Measurements from ENCODE around the gene SDK1. TPM values are rescaled to one million over a fixed set of nuclear protein-coding genes. Genes with fewer than 3 reads are reported as not detected.

SDK1 gene
- total and polyA plus RNA-seq, 2 donors (not counting 3 experiments of a cell fraction or from before 2014, with no cell fraction given): 1.6 to 3.9 TPM

- dilution Hi-C loops (cut with MboI; ENCODE audit: extremely low pct_ligation_motif_present, low sequenced_read_pairs) (no loop called here), intact Hi-C loops (cut with micrococcal nuclease) (no loop called here)
- no peak overlapping the region for H3K4me2 ChIP-seq (ENCODE audit: insufficient read depth, low read length)
- ChIA-PET CTCF (interaction anchor here (1.5 kb wide), 1 partner anchor 26 kb away, joined by 3 read pairs; no protein-coding TSS in a partner anchor), POLR2A (no interaction called here)
- no peaks in the 10 kb centered on the region for H3K9me3 ChIP-seq (replicated peaks; ENCODE audit: control insufficient read depth, insufficient read depth, low read length)
- no peaks in the 10 kb centered on the region for H3K9me1 ChIP-seq (replicated peaks; ENCODE audit: control insufficient read depth, extremely low read depth, insufficient read depth, low read length)
- no peak overlapping the region for H3K9ac ChIP-seq (replicated peaks; ENCODE audit: extremely low read depth, insufficient read depth, low read length)
- H3K36me3 ChIP-seq (ENCODE audit: control insufficient read depth in 2 of 2, extremely low read depth in 1 of 2, insufficient read depth in 2 of 2, low read length in 2 of 2): no peaks in the 10 kb centered on the region
- FAIRE-seq (no peak), DNase-seq (ENCODE audit: low read depth, low spot score) (no peak)
- no peak overlapping the region for H3K27ac ChIP-seq (ENCODE audit: insufficient read depth, low read depth, low read length)
- no TSS peak for BruUV-seq (replicated peaks)
- H4K20me1 ChIP-seq (replicated peaks; ENCODE audit: control insufficient read depth, extremely low read depth, insufficient read depth, low read length): no peaks in the 10 kb centered on the region
- TF ChIP-seq, protein P1, sequence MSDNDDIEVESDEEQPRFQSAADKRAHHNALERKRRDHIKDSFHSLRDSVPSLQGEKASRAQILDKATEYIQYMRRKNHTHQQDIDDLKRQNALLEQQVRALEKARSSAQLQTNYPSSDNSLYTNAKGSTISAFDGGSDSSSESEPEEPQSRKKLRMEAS (IDR thresholded peaks at IDR 0.05; ENCODE audit: insufficient read depth, insufficient read length): no peak
- TF ChIP-seq GATA2 (IDR thresholded peaks at IDR 0.05; ENCODE audit: insufficient read depth, insufficient read length, low read depth, low read length): no peak
- no peak for TF ChIP-seq POLR2AphosphoS5 (IDR thresholded peaks at IDR 0.05; ENCODE audit: insufficient read depth, low read depth, low read length)
- no peak for TF ChIP-seq MYC (IDR thresholded peaks at IDR 0.05; ENCODE audit: low read depth, low read length)
- no peak for TF ChIP-seq POLR2A (IDR thresholded peaks at IDR 0.05; ENCODE audit: low read depth, low read length)
- TF ChIP-seq FOS (IDR thresholded peaks at IDR 0.05; ENCODE audit: borderline replicate concordance, insufficient read depth, low read length): no peak
- TF ChIP-seq JUN (IDR thresholded peaks at IDR 0.05; ENCODE audit: borderline replicate concordance, insufficient read depth, insufficient read length, low read depth): no peak
- TF ChIP-seq EZH2 (IDR thresholded peaks at IDR 0.05; ENCODE audit: borderline replicate concordance, low read depth, low read length, severe bottlenecking): no peak
- TF ChIP-seq, protein P2, sequence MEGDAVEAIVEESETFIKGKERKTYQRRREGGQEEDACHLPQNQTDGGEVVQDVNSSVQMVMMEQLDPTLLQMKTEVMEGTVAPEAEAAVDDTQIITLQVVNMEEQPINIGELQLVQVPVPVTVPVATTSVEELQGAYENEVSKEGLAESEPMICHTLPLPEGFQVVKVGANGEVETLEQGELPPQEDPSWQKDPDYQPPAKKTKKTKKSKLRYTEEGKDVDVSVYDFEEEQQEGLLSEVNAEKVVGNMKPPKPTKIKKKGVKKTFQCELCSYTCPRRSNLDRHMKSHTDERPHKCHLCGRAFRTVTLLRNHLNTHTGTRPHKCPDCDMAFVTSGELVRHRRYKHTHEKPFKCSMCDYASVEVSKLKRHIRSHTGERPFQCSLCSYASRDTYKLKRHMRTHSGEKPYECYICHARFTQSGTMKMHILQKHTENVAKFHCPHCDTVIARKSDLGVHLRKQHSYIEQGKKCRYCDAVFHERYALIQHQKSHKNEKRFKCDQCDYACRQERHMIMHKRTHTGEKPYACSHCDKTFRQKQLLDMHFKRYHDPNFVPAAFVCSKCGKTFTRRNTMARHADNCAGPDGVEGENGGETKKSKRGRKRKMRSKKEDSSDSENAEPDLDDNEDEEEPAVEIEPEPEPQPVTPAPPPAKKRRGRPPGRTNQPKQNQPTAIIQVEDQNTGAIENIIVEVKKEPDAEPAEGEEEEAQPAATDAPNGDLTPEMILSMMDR (IDR thresholded peaks at IDR 0.05; ENCODE audit: extremely low read depth in 1 of 2, insufficient read depth in 1 of 2, low read depth in 1 of 2, low read length in 2 of 2): no peak
- H2AFZ ChIP-seq (ENCODE audit: low read depth, low read length): no peak overlapping the region
- H3K4me3 ChIP-seq (replicated peaks in 1 of 3; ENCODE audit: insufficient read depth in 1 of 3, low read depth in 1 of 3, low read length in 3 of 3): no peak overlapping the region
- no peaks in the 10 kb centered on the region for H3K79me2 ChIP-seq (ENCODE audit: control insufficient read depth, insufficient read depth, low read length)
- no peaks in the 10 kb centered on the region for H3K4me1 ChIP-seq (ENCODE audit: control insufficient read depth, extremely low read depth, insufficient read depth, low read length)
- no peaks in the 10 kb centered on the region for H3K27me3 ChIP-seq (ENCODE audit: control insufficient read depth in 2 of 2, insufficient read depth in 2 of 2, low read length in 2 of 2)
Measured at GRCh38 chr7:3598854-3599253, 297.8 kb downstream of the SDK1 start.

Measured in endothelial cell of umbilical vein (primary cell).